ENCODE results near the gene ANO9. TPM values are rescaled to one million over a fixed set of nuclear protein-coding genes. Genes with fewer than 3 reads are reported as not detected.

Gene ANO9
- total and polyA plus RNA-seq, 4 donors, result 0.20 to 0.75 (median 0.40) TPM

- no peak for TF ChIP-seq ZBTB33 (IDR thresholded peaks at IDR 0.05)
These were observed 41.5 kb downstream of the ANO9 start (continued) for GRCh38 chr11:400241-400689.

DNA sequence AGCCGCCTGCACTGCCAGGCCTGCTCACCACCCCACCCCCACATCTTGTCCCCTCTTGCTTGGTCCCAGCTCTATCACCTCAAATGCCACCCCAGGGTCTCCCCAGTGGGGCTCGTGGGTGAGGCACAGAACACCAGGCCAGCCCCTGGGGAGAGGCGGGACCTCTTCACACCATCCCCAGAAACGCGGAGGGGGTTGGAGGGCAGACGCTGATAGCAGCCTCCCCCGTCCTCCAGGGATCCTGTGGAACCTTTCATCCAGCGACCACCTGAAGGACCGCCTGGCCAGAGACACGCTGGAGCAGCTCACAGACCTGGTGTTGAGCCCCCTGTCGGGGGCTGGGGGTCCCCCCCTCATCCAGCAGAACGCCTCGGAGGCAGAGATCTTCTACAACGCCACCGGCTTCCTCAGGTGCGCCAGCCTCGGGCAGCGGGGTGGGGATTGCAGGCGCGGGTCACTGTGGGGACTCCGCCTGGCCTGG is 42.0 kb downstream of the ANO9 start:
- Histone ChIP-seq H3K4me1 (ENCODE audit: control insufficient read depth in 4 of 4, insufficient read depth in 4 of 4, low read length in 3 of 4) (peaks cover 4 to 17% (median 9%) of the 10 kb centered on the region in 4 donors), H3K36me3 (ENCODE audit: control insufficient read depth in 4 of 4, insufficient read depth in 3 of 4, low read depth in 1 of 4, low read length in 3 of 4) (peaks cover 0 to under 1% (median 0%) of the 10 kb centered on the region in 4 donors), H3K27ac (ENCODE audit: low read depth in 1 of 2, low read length in 2 of 2) (no peak overlapping the region), H3K4me3 (ENCODE audit: low read depth in 1 of 3, low read length in 3 of 3) (no peak overlapping the region), H3K9me3 (ENCODE audit: control insufficient read depth in 4 of 4, low read length in 3 of 4) (no peaks in the 10 kb centered on the region), H3K27me3 (ENCODE audit: control insufficient read depth in 4 of 4, insufficient read depth in 4 of 4, low read length in 3 of 4) (peaks cover 0 to 3% (median 0%) of the 10 kb centered on the region in 4 donors), H3K9ac (ENCODE audit: low read depth in 1 of 2, low read length in 2 of 2) (no peak overlapping the region)
- TF ChIP-seq GABPA (IDR thresholded peaks at IDR 0.05 in 1 of 2, conservative IDR thresholded peaks at IDR 0.05 in 1 of 2), result no peak
- TF ChIP-seq, protein P1, sequence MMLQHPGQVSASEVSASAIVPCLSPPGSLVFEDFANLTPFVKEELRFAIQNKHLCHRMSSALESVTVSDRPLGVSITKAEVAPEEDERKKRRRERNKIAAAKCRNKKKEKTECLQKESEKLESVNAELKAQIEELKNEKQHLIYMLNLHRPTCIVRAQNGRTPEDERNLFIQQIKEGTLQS (IDR thresholded peaks at IDR 0.05), result no peak
- TF ChIP-seq NR2F2 (IDR thresholded peaks at IDR 0.05), result no peak
- no peak for TF ChIP-seq HNF4G (IDR thresholded peaks at IDR 0.05)
- TF ChIP-seq, protein P2, sequence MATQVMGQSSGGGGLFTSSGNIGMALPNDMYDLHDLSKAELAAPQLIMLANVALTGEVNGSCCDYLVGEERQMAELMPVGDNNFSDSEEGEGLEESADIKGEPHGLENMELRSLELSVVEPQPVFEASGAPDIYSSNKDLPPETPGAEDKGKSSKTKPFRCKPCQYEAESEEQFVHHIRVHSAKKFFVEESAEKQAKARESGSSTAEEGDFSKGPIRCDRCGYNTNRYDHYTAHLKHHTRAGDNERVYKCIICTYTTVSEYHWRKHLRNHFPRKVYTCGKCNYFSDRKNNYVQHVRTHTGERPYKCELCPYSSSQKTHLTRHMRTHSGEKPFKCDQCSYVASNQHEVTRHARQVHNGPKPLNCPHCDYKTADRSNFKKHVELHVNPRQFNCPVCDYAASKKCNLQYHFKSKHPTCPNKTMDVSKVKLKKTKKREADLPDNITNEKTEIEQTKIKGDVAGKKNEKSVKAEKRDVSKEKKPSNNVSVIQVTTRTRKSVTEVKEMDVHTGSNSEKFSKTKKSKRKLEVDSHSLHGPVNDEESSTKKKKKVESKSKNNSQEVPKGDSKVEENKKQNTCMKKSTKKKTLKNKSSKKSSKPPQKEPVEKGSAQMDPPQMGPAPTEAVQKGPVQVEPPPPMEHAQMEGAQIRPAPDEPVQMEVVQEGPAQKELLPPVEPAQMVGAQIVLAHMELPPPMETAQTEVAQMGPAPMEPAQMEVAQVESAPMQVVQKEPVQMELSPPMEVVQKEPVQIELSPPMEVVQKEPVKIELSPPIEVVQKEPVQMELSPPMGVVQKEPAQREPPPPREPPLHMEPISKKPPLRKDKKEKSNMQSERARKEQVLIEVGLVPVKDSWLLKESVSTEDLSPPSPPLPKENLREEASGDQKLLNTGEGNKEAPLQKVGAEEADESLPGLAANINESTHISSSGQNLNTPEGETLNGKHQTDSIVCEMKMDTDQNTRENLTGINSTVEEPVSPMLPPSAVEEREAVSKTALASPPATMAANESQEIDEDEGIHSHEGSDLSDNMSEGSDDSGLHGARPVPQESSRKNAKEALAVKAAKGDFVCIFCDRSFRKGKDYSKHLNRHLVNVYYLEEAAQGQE (IDR thresholded peaks at IDR 0.05), result no peak
- TF ChIP-seq EGR1 (IDR thresholded peaks at IDR 0.05; ENCODE audit: low read depth in 2 of 2), result no peak
- 92% methylated on average over 21 of the region's 21 CpGs for WGBS
- no peak for DNase-seq (ENCODE audit: low spot score)

GRCh38 chr11:398826-399225 is 43.0 kb downstream of the ANO9 start:
- peaks cover 0 to 3% (median 0%) of the 10 kb centered on the region in 4 donors for H3K27me3 ChIP-seq (ENCODE audit: control insufficient read depth in 4 of 4, insufficient read depth in 4 of 4, low read length in 3 of 4)
- no peaks in the 10 kb centered on the region for H3K36me3 ChIP-seq (ENCODE audit: control insufficient read depth in 4 of 4, insufficient read depth in 3 of 4, low read depth in 1 of 4, low read length in 3 of 4)
- WGBS, result 96% methylated on average over 20 of the region's 20 CpGs

More at GRCh38 chr11:398826-399225, 43.0 kb downstream of the ANO9 start:
- TF ChIP-seq, protein P2 (IDR thresholded peaks at IDR 0.05), result no peak
- TF ChIP-seq NR2F2 (IDR thresholded peaks at IDR 0.05) (no peak), GABPA (IDR thresholded peaks at IDR 0.05 in 1 of 2, conservative IDR thresholded peaks at IDR 0.05 in 1 of 2) (no peak), HNF4G (IDR thresholded peaks at IDR 0.05) (no peak), ZBTB33 (IDR thresholded peaks at IDR 0.05) (no peak), FOXA2 (IDR thresholded peaks at IDR 0.05) (no peak), TAF1 (conservative IDR thresholded peaks at IDR 0.05) (no peak), HNF4A (conservative IDR thresholded peaks at IDR 0.05) (no peak)
- TF ChIP-seq, protein P3, sequence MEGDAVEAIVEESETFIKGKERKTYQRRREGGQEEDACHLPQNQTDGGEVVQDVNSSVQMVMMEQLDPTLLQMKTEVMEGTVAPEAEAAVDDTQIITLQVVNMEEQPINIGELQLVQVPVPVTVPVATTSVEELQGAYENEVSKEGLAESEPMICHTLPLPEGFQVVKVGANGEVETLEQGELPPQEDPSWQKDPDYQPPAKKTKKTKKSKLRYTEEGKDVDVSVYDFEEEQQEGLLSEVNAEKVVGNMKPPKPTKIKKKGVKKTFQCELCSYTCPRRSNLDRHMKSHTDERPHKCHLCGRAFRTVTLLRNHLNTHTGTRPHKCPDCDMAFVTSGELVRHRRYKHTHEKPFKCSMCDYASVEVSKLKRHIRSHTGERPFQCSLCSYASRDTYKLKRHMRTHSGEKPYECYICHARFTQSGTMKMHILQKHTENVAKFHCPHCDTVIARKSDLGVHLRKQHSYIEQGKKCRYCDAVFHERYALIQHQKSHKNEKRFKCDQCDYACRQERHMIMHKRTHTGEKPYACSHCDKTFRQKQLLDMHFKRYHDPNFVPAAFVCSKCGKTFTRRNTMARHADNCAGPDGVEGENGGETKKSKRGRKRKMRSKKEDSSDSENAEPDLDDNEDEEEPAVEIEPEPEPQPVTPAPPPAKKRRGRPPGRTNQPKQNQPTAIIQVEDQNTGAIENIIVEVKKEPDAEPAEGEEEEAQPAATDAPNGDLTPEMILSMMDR (IDR thresholded peaks at IDR 0.05; ENCODE audit: low read depth, low read length, missing input control), result no peak
- no peak for DNase-seq (ENCODE audit: low spot score)
- no peak overlapping the region for H3K9ac ChIP-seq (ENCODE audit: low read depth in 1 of 2, low read length in 2 of 2)
- H3K9me3 ChIP-seq (ENCODE audit: control insufficient read depth in 4 of 4, low read length in 3 of 4), result no peaks in the 10 kb centered on the region
- H3K4me1 ChIP-seq (ENCODE audit: control insufficient read depth in 4 of 4, insufficient read depth in 4 of 4, low read length in 3 of 4), result peaks cover 4 to 15% (median 8%) of the 10 kb centered on the region in 4 donors
- no peak overlapping the region for H3K4me3 ChIP-seq (ENCODE audit: low read depth in 1 of 3, low read length in 3 of 3)
- H3K27ac ChIP-seq (ENCODE audit: low read depth in 1 of 2, low read length in 2 of 2), result no peak overlapping the region

Data from liver (tissue), 9 donors.